Central memory CD8-positive, alpha-beta T cell (primary cell): ENCODE measurements around the gene ROGDI.
A peak's percentile ranks its signal among the peaks of the same experiment; 100 is the strongest.

Experiments
- ATAC-seq: fragments of 150-1000 bp; cut with Tn5 transposase; replicated peaks from 2 replicates; pipeline ENCODE4 v1.10.0; 2022; ENCODE audit warnings: mild to moderate bottlenecking, moderate FRiP score, moderate number of reproducible peaks; ENCODE audit not compliant: poor library complexity, severe bottlenecking; ENCODE audit errors: extremely low read depth
- DNase-seq, 2 donors: peaks; one replicate each; pipeline ENCODE4 v3.0.0; 2021; ENCODE audit warnings: low spot score in 2 of 2
- H3K27ac Mint-ChIP-seq: one replicate; pipeline ENCODE4 v1.8.0; 2022; ENCODE audit warnings: low read depth, mild to moderate bottlenecking, moderate library complexity, mixed read lengths
- H3K27me3 Mint-ChIP-seq: one replicate; pipeline ENCODE4 v1.8.0; 2022; ENCODE audit warnings: mixed read lengths
- H3K36me3 Mint-ChIP-seq: one replicate; pipeline ENCODE4 v1.8.0; 2022; ENCODE audit warnings: mild to moderate bottlenecking, moderate library complexity, mixed read lengths; ENCODE audit not compliant: insufficient read depth
- H3K4me1 Mint-ChIP-seq: one replicate; pipeline ENCODE4 v1.8.0; 2022; ENCODE audit warnings: mixed read lengths
- H3K4me3 Mint-ChIP-seq: one replicate; pipeline ENCODE4 v1.8.0; 2022; ENCODE audit warnings: mild to moderate bottlenecking, moderate library complexity, mixed read lengths
- H3K9me3 Mint-ChIP-seq: one replicate; pipeline ENCODE4 v1.8.0; 2022; ENCODE audit warnings: mixed read lengths

ROGDI gene

GRCh38 chr16:4747906-4748681 lies 54.3 kb downstream of the ROGDI start:
- no peaks in the 10 kb centered on the region for H3K27me3 Mint-ChIP-seq
- DNase-seq (no peak), ATAC-seq (no peak)
- H3K4me3 Mint-ChIP-seq = peak overlapping the region; percentile 44
- H3K36me3 Mint-ChIP-seq = peaks cover 12% of the 10 kb centered on the region
- peaks cover 20% of the 10 kb centered on the region for H3K4me1 Mint-ChIP-seq
- H3K27ac Mint-ChIP-seq = peak overlapping the region; percentile 90
- no peaks in the 10 kb centered on the region for H3K9me3 Mint-ChIP-seq

- Mint-ChIP-seq H3K4me1 (peaks cover 21% of the 10 kb centered on the region), H3K36me3 (peaks cover 11% of the 10 kb centered on the region), H3K27me3 (no peaks in the 10 kb centered on the region), H3K27ac (peak overlapping the region; percentile 90), H3K9me3 (no peaks in the 10 kb centered on the region), H3K4me3 (no peak overlapping the region)
- no peak for DNase-seq
- ATAC-seq = no peak
These were observed 55.4 kb downstream of the ROGDI start for GRCh38 chr16:4746991-4747574.
